ENCODE results near the gene EXT2. TPM values are rescaled to one million over a fixed set of nuclear protein-coding genes. Genes with fewer than 3 reads are reported as not detected.

The EXT2 gene
- total and polyA plus RNA-seq, 4 donors, result 54.8 to 96.2 (median 74.3) TPM

DNA sequence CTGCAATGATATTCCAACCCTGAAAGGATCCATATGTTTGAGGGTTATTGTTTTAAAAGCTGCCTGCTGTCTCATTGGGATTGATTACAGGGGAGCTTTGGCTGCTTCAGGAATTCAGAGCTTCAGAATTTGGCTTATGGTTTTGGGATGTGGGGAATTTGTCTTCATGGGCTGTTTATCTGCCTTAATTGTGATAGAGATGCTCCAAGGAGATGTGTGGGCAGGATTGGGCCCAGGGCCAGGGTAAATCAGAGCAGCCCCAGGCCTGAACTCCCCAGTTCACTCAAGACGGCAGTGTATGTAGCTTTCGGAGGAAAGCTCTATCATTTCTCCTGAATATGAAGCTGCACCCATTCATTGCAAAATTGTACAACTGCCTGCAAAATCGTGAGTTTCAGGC, 126.0 kb downstream of the EXT2 start:
- Histone ChIP-seq H3K27ac (ENCODE audit: low read depth, low read length) (no peak overlapping the region), H3K36me3 (ENCODE audit: control insufficient read depth, insufficient read depth, low read length) (no peaks in the 10 kb centered on the region), H3K27me3 (ENCODE audit: control insufficient read depth, insufficient read depth, low read length) (no peaks in the 10 kb centered on the region), H3K9me3 (ENCODE audit: control insufficient read depth, insufficient read depth, low read length) (no peaks in the 10 kb centered on the region), H3K4me3 (ENCODE audit: low read depth, low read length) (no peak overlapping the region), H3K4me1 (ENCODE audit: control insufficient read depth, insufficient read depth, low read length) (peaks cover 1% of the 10 kb centered on the region)
- DNase-seq (ENCODE audit: low read depth in 4 of 6, low spot score in 6 of 6), result no peak
- WGBS (ENCODE audit: insufficient coverage), result 86% methylated on average over 1 of the region's 3 CpGs

DNA sequence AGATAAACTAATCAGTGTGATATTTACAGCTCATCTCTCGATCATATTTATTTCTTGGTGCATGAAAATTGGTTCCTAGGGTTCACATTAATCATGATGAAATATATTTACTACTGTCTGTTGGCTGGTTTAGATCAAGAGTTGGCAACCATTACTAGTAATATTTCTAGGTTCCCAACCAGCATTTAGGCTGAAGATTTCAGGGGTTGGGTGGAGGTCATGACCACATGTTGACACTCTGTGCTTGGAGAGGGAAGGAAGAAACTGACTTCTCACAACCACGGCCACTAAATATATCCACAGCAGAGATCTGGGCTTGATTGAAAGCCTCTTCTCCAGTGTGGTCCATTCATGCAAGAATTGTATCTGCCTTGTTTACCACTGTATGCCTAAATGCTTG, 126.5 kb downstream of the EXT2 start:
- Histone ChIP-seq H3K27ac (ENCODE audit: low read depth, low read length) (no peak overlapping the region), H3K9me3 (ENCODE audit: control insufficient read depth, insufficient read depth, low read length) (no peaks in the 10 kb centered on the region), H3K36me3 (ENCODE audit: control insufficient read depth, insufficient read depth, low read length) (no peaks in the 10 kb centered on the region), H3K27me3 (ENCODE audit: control insufficient read depth, insufficient read depth, low read length) (no peaks in the 10 kb centered on the region), H3K4me1 (ENCODE audit: control insufficient read depth, insufficient read depth, low read length) (peaks cover 2% of the 10 kb centered on the region), H3K4me3 (ENCODE audit: low read depth, low read length) (no peak overlapping the region)
- no peak for DNase-seq (ENCODE audit: low read depth in 4 of 6, low spot score in 6 of 6)
- no CpG with 5 or more reads among the region's 2 CpGs for WGBS (ENCODE audit: insufficient coverage)

GRCh38 chr11:44223238-44223637, 127.8 kb downstream of the EXT2 start:
- Histone ChIP-seq H3K4me1 (ENCODE audit: control insufficient read depth, insufficient read depth, low read length) (peaks cover 2% of the 10 kb centered on the region), H3K36me3 (ENCODE audit: control insufficient read depth, insufficient read depth, low read length) (no peaks in the 10 kb centered on the region), H3K4me3 (ENCODE audit: low read depth, low read length) (no peak overlapping the region), H3K27me3 (ENCODE audit: control insufficient read depth, insufficient read depth, low read length) (no peaks in the 10 kb centered on the region), H3K9me3 (ENCODE audit: control insufficient read depth, insufficient read depth, low read length) (no peaks in the 10 kb centered on the region), H3K27ac (ENCODE audit: low read depth, low read length) (no peak overlapping the region)
- DNase-seq (ENCODE audit: low read depth in 4 of 6, low spot score in 6 of 6), result no peak

GRCh38 chr11:44224867-44225501, 129.5 kb downstream of the EXT2 start:
- no peak for DNase-seq (ENCODE audit: low read depth in 4 of 6, low spot score in 6 of 6)
- Histone ChIP-seq H3K4me1 (ENCODE audit: control insufficient read depth, insufficient read depth, low read length) (peaks cover 2% of the 10 kb centered on the region), H3K27me3 (ENCODE audit: control insufficient read depth, insufficient read depth, low read length) (no peaks in the 10 kb centered on the region), H3K9me3 (ENCODE audit: control insufficient read depth, insufficient read depth, low read length) (no peaks in the 10 kb centered on the region), H3K27ac (ENCODE audit: low read depth, low read length) (no peak overlapping the region), H3K36me3 (ENCODE audit: control insufficient read depth, insufficient read depth, low read length) (no peaks in the 10 kb centered on the region), H3K4me3 (ENCODE audit: low read depth, low read length) (no peak overlapping the region)
- 100% methylated on average over 1 of the region's 3 CpGs for WGBS (ENCODE audit: insufficient coverage)

- Histone ChIP-seq H3K27ac (ENCODE audit: low read depth, low read length) (no peak overlapping the region), H3K4me1 (ENCODE audit: control insufficient read depth, insufficient read depth, low read length) (peaks cover 2% of the 10 kb centered on the region), H3K4me3 (ENCODE audit: low read depth, low read length) (no peak overlapping the region), H3K36me3 (ENCODE audit: control insufficient read depth, insufficient read depth, low read length) (no peaks in the 10 kb centered on the region), H3K27me3 (ENCODE audit: control insufficient read depth, insufficient read depth, low read length) (no peaks in the 10 kb centered on the region), H3K9me3 (ENCODE audit: control insufficient read depth, insufficient read depth, low read length) (no peaks in the 10 kb centered on the region)
- WGBS (ENCODE audit: insufficient coverage), result 58% methylated on average over 2 of the region's 2 CpGs
- DNase-seq (ENCODE audit: low read depth in 4 of 6, low spot score in 6 of 6), result peak in 2 of 6 donors; percentile 32 to 61
Measured at GRCh38 chr11:44226490-44226889, 131.0 kb downstream of the EXT2 start.

DNA sequence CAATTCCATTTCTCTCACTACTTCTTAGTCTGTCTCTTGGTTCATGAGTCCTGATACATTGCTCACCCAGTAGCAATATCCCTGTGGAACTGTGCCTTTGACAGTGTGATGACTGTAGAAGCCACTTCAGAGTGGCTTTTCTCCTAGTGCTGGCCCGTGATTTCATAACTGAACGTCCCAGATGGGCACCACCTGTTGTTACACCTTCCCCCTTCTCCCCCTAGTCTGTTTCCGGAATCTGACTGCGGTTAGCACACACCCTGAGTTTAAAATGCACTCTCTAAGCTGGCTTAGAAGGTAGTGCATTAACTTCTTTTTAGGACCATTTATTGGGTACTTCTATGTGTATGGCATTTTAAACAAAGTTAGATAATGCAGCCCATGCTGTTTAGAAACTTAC, 131.5 kb downstream of the EXT2 start:
- 75% methylated on average over 2 of the region's 4 CpGs for WGBS (ENCODE audit: insufficient coverage)
- no peaks in the 10 kb centered on the region for H3K36me3 ChIP-seq (ENCODE audit: control insufficient read depth, insufficient read depth, low read length)
- H3K9me3 ChIP-seq (ENCODE audit: control insufficient read depth, insufficient read depth, low read length), result no peaks in the 10 kb centered on the region
- H3K4me1 ChIP-seq (ENCODE audit: control insufficient read depth, insufficient read depth, low read length), result peaks cover 2% of the 10 kb centered on the region
- H3K4me3 ChIP-seq (ENCODE audit: low read depth, low read length), result no peak overlapping the region
- no peak overlapping the region for H3K27ac ChIP-seq (ENCODE audit: low read depth, low read length)
- no peak for DNase-seq (ENCODE audit: low read depth in 4 of 6, low spot score in 6 of 6)
- H3K27me3 ChIP-seq (ENCODE audit: control insufficient read depth, insufficient read depth, low read length), result no peaks in the 10 kb centered on the region

GRCh38 chr11:44228379-44228778, 132.9 kb downstream of the EXT2 start:
- WGBS (ENCODE audit: insufficient coverage), result 94% methylated on average over 5 of the region's 6 CpGs
- Histone ChIP-seq H3K36me3 (ENCODE audit: control insufficient read depth, insufficient read depth, low read length) (no peaks in the 10 kb centered on the region), H3K4me3 (ENCODE audit: low read depth, low read length) (no peak overlapping the region), H3K4me1 (ENCODE audit: control insufficient read depth, insufficient read depth, low read length) (peaks cover 2% of the 10 kb centered on the region), H3K9me3 (ENCODE audit: control insufficient read depth, insufficient read depth, low read length) (no peaks in the 10 kb centered on the region), H3K27ac (ENCODE audit: low read depth, low read length) (no peak overlapping the region), H3K27me3 (ENCODE audit: control insufficient read depth, insufficient read depth, low read length) (no peaks in the 10 kb centered on the region)
- DNase-seq (ENCODE audit: low read depth in 4 of 6, low spot score in 6 of 6), result no peak

DNA sequence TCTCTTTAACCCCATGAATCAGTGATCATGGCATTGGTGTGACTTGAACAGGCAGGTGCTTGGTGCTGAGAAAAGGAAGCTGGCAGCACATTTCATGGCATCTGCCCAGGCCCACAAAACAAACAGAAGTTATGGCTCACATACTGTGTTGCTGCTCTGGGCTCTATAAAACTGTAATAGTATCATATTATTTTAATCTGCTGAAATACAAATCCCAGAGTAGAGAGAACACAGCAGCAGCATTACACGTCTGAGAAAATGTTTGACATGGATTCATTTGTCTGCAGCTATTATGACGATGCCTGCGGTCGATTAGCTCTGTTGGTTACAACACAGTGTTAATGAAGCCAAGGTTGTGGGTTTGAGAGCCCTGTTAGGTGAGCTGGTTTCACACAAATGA, 133.6 kb downstream of the EXT2 start:
- no peaks in the 10 kb centered on the region for H3K36me3 ChIP-seq (ENCODE audit: control insufficient read depth, insufficient read depth, low read length)
- H3K9me3 ChIP-seq (ENCODE audit: control insufficient read depth, insufficient read depth, low read length), result no peaks in the 10 kb centered on the region
- H3K4me3 ChIP-seq (ENCODE audit: low read depth, low read length), result no peak overlapping the region
- DNase-seq (ENCODE audit: low read depth in 4 of 6, low spot score in 6 of 6), result peak in 1 of 6 donors; percentile 71
- H3K27me3 ChIP-seq (ENCODE audit: control insufficient read depth, insufficient read depth, low read length), result no peaks in the 10 kb centered on the region
- H3K27ac ChIP-seq (ENCODE audit: low read depth, low read length), result no peak overlapping the region
- peaks cover 2% of the 10 kb centered on the region for H3K4me1 ChIP-seq (ENCODE audit: control insufficient read depth, insufficient read depth, low read length)
- 66% methylated on average over 4 of the region's 4 CpGs for WGBS (ENCODE audit: insufficient coverage)

DNA sequence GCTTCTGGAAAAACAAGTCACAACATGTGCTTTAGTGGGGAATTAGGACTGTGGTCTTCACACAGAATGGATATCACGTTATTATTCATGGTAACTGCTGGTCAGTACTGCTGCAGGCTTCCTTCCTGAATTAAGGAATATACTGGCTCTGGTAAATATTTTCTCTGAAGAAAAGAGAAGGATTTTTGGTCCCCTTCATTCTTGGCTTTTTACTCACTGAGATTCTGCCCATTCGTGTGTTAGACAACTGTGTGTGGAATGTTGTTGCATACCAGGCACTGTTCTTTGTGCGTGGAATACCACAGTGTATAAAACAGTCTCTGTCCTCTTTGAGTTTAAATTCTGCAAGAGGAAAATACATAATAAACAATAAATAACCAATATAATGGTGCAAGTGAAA, 134.1 kb downstream of the EXT2 start:
- no peaks in the 10 kb centered on the region for H3K9me3 ChIP-seq (ENCODE audit: control insufficient read depth, insufficient read depth, low read length)
- H3K4me3 ChIP-seq (ENCODE audit: low read depth, low read length), result no peak overlapping the region
- no peak for DNase-seq (ENCODE audit: low read depth in 4 of 6, low spot score in 6 of 6)
- 100% methylated on average over 1 of the region's 3 CpGs for WGBS (ENCODE audit: insufficient coverage)
- H3K27me3 ChIP-seq (ENCODE audit: control insufficient read depth, insufficient read depth, low read length), result no peaks in the 10 kb centered on the region
- H3K27ac ChIP-seq (ENCODE audit: low read depth, low read length), result no peak overlapping the region
- no peaks in the 10 kb centered on the region for H3K36me3 ChIP-seq (ENCODE audit: control insufficient read depth, insufficient read depth, low read length)
- H3K4me1 ChIP-seq (ENCODE audit: control insufficient read depth, insufficient read depth, low read length), result peaks cover 2% of the 10 kb centered on the region

- H3K4me3 ChIP-seq (ENCODE audit: low read depth, low read length), result no peak overlapping the region
- no peaks in the 10 kb centered on the region for H3K27me3 ChIP-seq (ENCODE audit: control insufficient read depth, insufficient read depth, low read length)
- no peaks in the 10 kb centered on the region for H3K4me1 ChIP-seq (ENCODE audit: control insufficient read depth, insufficient read depth, low read length)
- no peak overlapping the region for H3K27ac ChIP-seq (ENCODE audit: low read depth, low read length)
- no peaks in the 10 kb centered on the region for H3K36me3 ChIP-seq (ENCODE audit: control insufficient read depth, insufficient read depth, low read length)
- WGBS (ENCODE audit: insufficient coverage), result 57% methylated on average over 2 of the region's 8 CpGs
- no peaks in the 10 kb centered on the region for H3K9me3 ChIP-seq (ENCODE audit: control insufficient read depth, insufficient read depth, low read length)
- DNase-seq (ENCODE audit: low read depth in 4 of 6, low spot score in 6 of 6), result peak in 1 of 6 donors; percentile 17
Measured at GRCh38 chr11:44235765-44236201, 140.3 kb downstream of the EXT2 start.

All from spinal cord (tissue), 10 donors.